ENCODE measurements around the gene INTS14.

GRCh38 chr15:65532738-65533051 lies 78.2 kb downstream of the INTS14 start:
- TF ChIP-seq, protein P1, sequence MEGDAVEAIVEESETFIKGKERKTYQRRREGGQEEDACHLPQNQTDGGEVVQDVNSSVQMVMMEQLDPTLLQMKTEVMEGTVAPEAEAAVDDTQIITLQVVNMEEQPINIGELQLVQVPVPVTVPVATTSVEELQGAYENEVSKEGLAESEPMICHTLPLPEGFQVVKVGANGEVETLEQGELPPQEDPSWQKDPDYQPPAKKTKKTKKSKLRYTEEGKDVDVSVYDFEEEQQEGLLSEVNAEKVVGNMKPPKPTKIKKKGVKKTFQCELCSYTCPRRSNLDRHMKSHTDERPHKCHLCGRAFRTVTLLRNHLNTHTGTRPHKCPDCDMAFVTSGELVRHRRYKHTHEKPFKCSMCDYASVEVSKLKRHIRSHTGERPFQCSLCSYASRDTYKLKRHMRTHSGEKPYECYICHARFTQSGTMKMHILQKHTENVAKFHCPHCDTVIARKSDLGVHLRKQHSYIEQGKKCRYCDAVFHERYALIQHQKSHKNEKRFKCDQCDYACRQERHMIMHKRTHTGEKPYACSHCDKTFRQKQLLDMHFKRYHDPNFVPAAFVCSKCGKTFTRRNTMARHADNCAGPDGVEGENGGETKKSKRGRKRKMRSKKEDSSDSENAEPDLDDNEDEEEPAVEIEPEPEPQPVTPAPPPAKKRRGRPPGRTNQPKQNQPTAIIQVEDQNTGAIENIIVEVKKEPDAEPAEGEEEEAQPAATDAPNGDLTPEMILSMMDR (IDR thresholded peaks at IDR 0.05), result no peak
- TF ChIP-seq POLR2A (IDR thresholded peaks at IDR 0.05), result no peak
